Subcutaneous adipose tissue (tissue), 4 donors: ENCODE measurements around the gene HAL. TPM values are rescaled to one million over a fixed set of nuclear protein-coding genes. Genes with fewer than 3 reads are reported as not detected.

Experiments
- total RNA-seq, 4 donors: library from RNA; depleted of rRNA; stranded (reverse); fragments of >200 nt; gene quantifications; one replicate each; pipeline ENCODE4 v1.1.0, GENCODE V29; 2016
- TF ChIP-seq, protein P1 (sequence below): fragments of 450-650 bp; IDR thresholded peaks from one replicate; pipeline ENCODE4 v1.5.1; 2016; ENCODE audit warnings: low read depth, mild to moderate bottlenecking, control low read depth, antibody characterized with exemption, moderate library complexity

Gene HAL
- total RNA-seq, 4 donors from 2014 or later: 0.65 to 5.5 (median 1.4) TPM

- TF ChIP-seq, protein P1, sequence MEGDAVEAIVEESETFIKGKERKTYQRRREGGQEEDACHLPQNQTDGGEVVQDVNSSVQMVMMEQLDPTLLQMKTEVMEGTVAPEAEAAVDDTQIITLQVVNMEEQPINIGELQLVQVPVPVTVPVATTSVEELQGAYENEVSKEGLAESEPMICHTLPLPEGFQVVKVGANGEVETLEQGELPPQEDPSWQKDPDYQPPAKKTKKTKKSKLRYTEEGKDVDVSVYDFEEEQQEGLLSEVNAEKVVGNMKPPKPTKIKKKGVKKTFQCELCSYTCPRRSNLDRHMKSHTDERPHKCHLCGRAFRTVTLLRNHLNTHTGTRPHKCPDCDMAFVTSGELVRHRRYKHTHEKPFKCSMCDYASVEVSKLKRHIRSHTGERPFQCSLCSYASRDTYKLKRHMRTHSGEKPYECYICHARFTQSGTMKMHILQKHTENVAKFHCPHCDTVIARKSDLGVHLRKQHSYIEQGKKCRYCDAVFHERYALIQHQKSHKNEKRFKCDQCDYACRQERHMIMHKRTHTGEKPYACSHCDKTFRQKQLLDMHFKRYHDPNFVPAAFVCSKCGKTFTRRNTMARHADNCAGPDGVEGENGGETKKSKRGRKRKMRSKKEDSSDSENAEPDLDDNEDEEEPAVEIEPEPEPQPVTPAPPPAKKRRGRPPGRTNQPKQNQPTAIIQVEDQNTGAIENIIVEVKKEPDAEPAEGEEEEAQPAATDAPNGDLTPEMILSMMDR: no peak
These were observed 51.9 kb downstream of the HAL start for GRCh38 chr12:95944108-95944704.

DNA sequence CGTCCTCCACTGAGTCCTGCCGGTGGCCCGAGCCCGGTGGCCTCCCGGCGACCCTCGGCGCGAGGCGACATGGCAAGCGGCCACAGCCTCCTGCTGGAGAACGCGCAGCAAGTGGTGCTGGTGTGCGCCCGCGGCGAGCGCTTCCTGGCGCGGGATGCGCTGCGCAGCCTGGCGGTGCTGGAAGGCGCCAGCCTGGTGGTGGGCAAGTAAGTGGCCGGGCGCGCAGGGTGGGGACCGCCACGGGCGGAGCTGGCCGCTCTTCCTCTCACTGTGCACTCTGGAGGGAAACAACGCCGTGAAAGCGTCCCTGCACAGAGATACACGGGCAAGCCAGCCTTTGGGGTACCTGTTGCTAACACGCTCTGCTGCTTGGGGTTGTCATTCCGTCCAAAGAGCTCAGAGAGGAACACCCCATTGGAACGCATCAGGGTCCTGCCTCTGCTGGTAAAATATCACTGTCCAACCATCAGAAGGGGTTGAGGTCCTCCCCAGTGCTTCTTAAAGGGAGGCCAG, 52.8 kb downstream of the HAL start, which contains the start of gene AMDHD1:
Gene AMDHD1, plus strand, starts transcription at position 2 of the 513 bp plus-strand sequence. Its CDS starts 68 bp downstream, at position 70.
- TF ChIP-seq, protein P1: no peak

GRCh38 chr12:95942524-95943329, 53.4 kb downstream of the HAL start, which contains the start of gene CCDC38:
Gene CCDC38, minus strand, starts transcription at chr12:95942614. Its CDS starts 6,105 bp downstream, at chr12:95936509.
- TF ChIP-seq, protein P1: no peak

DNA sequence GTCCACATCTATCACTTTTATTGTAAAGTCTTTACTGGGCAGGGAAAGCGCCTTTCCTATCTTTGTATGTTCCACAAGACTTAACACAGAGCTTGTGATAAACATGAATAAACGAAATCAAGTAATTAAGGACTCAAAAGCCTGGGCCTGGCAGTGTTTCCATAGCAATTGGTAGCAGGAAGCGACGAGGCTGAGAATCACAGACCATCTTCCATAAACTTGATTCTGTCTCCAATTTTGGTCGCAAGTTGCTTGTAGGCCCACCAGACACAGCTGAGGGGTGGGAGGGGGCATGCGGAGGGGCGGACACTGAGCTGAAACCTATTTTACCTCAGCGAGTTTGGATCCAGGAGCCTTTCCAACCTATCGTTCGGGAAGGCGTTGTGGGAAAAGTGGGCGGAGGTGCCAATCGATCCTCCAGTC, 54.0 kb downstream of the HAL start:
- TF ChIP-seq, protein P1: no peak

- TF ChIP-seq, protein P1: no peak
These were observed 55.6 kb downstream of the HAL start for GRCh38 chr12:95940514-95940913.

Other genes starting within 250 kb of the HAL start
- 10 to 100 TPM; 23.2 to 33.9 (median 31.2) TPM for gene NTN4, start 205.6 kb downstream of the HAL start, total RNA-seq
- 10 to 100 TPM in 1 of 4 donors, 1 to 10 TPM in 3; 3.8 to 13.9 (median 4.1) TPM for gene SNRPF, start 137.4 kb downstream of the HAL start, total RNA-seq
- not detected for gene CCDC38, start 53.7 kb downstream of the HAL start, total RNA-seq
- gene AMDHD1, start 53.0 kb downstream of the HAL start, total RNA-seq: 1 to 10 TPM in 2 of 4 donors, under 1 TPM in 1, not detected in 1; 0.98 to 3.2 (median 1.3) TPM
- gene LTA4H, start 39.2 kb upstream of the HAL start, total RNA-seq: 100 to 1,000 TPM in 1 of 4 donors, 10 to 100 TPM in 3; 43.3 to 156 (median 57.0) TPM
- 10 to 100 TPM; 15.9 to 37.3 (median 24.9) TPM for gene ELK3, start 198.0 kb upstream of the HAL start, total RNA-seq